D341Med (cell line): ENCODE data around the gene ARHGAP19.
"Not testable (repeated sequence)": the region's sequence is repeated elsewhere in the genome, so short reads cannot be mapped to it uniquely, and the experiment has no call there.

ENCODE experiments used
- DNase-seq: peaks from one replicate; pipeline ENCODE4 v3.0.0; 2012; ENCODE audit warnings: low spot score

The ARHGAP19 gene

GRCh38 chr10:97321032-97321803 is 28.8 kb upstream of the ARHGAP19 start:
- no peak for DNase-seq

GRCh38 chr10:97320480-97321031 is 28.1 kb upstream of the ARHGAP19 start:
- DNase-seq, result no peak

- peak; percentile 43 for DNase-seq
Observed at GRCh38 chr10:97319671-97320479, 27.4 kb upstream of the ARHGAP19 start.

- peak; percentile 84 for DNase-seq
Observed at GRCh38 chr10:97318772-97319651, 26.6 kb upstream of the ARHGAP19 start, which contains the start of gene FRAT1. Gene FRAT1, plus strand, starts transcription at chr10:97319271. Its CDS starts 183 bp downstream, at chr10:97319454.

- DNase-seq, result no peak
Observed at GRCh38 chr10:97314671-97315070, 22.2 kb upstream of the ARHGAP19 start.

GRCh38 chr10:97312897-97313296 is 20.5 kb upstream of the ARHGAP19 start:
- no peak for DNase-seq

GRCh38 chr10:97311111-97311626 is 18.7 kb upstream of the ARHGAP19 start:
- no peak for DNase-seq

- DNase-seq, result no peak
Observed at GRCh38 chr10:97307866-97308780, 15.7 kb upstream of the ARHGAP19 start.

GRCh38 chr10:97307441-97307840 is 15.0 kb upstream of the ARHGAP19 start:
- DNase-seq, result no peak

- no peak for DNase-seq
Observed at GRCh38 chr10:97302088-97302791, 9.8 kb upstream of the ARHGAP19 start.

GRCh38 chr10:97300980-97301379 is 8.5 kb upstream of the ARHGAP19 start:
- DNase-seq, result no peak

- DNase-seq, result no peak
Observed at GRCh38 chr10:97298223-97298571, 5.8 kb upstream of the ARHGAP19 start.

GRCh38 chr10:97297556-97298222 is 5.3 kb upstream of the ARHGAP19 start:
- no peak for DNase-seq

GRCh38 chr10:97292862-97293198 is 393 bp upstream of the ARHGAP19 start:
- no peak for DNase-seq

- no peak for DNase-seq
Observed at GRCh38 chr10:97291357-97292096, 910 bp downstream of the ARHGAP19 start.

GRCh38 chr10:97290576-97291356 is 1.7 kb downstream of the ARHGAP19 start:
- not testable (repeated sequence) for DNase-seq

- not testable (repeated sequence) for DNase-seq
Observed at GRCh38 chr10:97290076-97290475, 2.4 kb downstream of the ARHGAP19 start.

- DNase-seq, result no peak
Observed at GRCh38 chr10:97280783-97281182, 11.7 kb downstream of the ARHGAP19 start.
